Measurements from ENCODE around the gene CYP1B1.
"Not testable (repeated sequence)": the region's sequence is repeated elsewhere in the genome, so short reads cannot be mapped to it uniquely, and the experiment has no call there.

CYP1B1 gene

DNA sequence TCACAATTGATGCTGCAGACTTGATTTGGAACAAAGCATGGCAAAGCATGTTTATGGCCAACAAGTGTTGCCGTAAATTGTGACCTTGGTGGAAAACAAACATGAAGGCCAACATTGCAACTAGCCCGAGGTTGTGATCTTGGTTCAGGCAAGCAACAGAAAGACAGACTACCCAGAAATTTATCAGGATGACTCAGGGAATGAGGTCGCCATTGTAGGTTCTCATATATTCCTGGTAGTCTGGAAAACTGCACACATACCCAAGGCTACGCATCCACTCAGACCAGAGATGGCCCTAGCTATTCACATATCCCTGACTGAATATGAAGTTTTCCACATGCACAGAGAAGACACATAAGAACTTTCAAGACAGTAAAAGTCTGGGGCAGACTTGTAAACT, 30.1 kb downstream of the CYP1B1 start:
- in situ Hi-C loops (cut with HindIII; ENCODE audit: low pct_ligation_motif_present, low pct_unique_long_range_greater_than_20kb, low sequenced_read_pairs), result no loop called here
- DNase-seq, result no peak

DNA sequence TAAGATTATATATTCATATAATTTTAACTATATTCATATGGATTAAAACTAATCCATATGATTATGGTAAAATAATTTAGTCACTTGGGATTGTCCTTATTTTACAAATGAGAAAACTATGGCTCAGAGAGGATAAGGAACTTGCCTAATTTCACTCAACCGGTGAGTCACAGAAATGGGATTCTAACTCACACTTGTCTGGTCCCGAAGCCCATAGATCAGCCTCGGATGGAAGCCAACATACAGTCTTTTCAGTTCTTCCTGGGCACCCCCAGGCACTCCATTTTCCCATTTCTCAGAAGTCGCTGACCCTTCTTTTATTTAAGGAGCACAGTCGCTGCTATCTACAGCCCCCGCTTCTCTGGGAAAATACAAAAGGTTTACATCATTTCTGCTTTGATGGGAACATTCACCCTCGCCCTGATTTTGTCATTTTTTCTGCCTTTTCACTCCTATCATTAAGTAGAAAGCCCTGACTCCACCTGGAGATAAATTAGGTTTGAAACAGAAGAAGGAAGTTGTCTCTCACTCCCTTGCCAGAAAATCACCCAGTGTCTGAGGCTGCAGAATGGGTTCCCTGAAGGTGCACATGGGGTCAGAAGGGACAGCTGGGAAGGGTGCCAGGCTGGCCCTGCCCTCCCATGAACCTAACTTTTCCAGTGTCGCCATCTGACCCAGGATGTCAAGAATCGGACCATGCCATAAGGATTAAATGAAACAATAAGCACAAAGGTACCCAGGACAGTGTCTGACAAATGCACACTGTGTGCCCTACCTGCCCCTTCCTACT, 36.6 kb downstream of the CYP1B1 start:
- in situ Hi-C loops (cut with HindIII; ENCODE audit: low pct_ligation_motif_present, low pct_unique_long_range_greater_than_20kb, low sequenced_read_pairs), result no loop called here
- DNase-seq, result peak; percentile 31

DNA sequence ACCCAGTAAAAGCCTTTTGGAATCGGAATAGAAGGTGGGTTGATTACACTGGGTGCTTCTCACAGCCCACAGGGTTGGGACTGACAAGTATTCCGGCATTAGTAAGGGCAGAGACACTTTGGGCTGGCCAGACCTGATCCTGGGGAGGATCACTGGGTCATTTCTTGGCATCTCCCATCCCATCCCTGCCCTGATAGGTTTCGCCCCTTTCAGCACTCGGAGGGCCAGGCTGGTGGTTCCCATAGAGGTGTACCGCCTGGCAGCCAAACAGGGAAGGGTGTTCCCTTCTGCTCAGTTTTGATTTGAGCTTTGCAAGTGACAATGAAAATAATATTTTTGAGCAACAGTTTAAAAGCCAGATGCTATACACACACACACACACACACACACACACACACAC, 37.3 kb downstream of the CYP1B1 start:
- in situ Hi-C loops (cut with HindIII; ENCODE audit: low pct_ligation_motif_present, low pct_unique_long_range_greater_than_20kb, low sequenced_read_pairs), result no loop called here
- DNase-seq, result no peak

DNA sequence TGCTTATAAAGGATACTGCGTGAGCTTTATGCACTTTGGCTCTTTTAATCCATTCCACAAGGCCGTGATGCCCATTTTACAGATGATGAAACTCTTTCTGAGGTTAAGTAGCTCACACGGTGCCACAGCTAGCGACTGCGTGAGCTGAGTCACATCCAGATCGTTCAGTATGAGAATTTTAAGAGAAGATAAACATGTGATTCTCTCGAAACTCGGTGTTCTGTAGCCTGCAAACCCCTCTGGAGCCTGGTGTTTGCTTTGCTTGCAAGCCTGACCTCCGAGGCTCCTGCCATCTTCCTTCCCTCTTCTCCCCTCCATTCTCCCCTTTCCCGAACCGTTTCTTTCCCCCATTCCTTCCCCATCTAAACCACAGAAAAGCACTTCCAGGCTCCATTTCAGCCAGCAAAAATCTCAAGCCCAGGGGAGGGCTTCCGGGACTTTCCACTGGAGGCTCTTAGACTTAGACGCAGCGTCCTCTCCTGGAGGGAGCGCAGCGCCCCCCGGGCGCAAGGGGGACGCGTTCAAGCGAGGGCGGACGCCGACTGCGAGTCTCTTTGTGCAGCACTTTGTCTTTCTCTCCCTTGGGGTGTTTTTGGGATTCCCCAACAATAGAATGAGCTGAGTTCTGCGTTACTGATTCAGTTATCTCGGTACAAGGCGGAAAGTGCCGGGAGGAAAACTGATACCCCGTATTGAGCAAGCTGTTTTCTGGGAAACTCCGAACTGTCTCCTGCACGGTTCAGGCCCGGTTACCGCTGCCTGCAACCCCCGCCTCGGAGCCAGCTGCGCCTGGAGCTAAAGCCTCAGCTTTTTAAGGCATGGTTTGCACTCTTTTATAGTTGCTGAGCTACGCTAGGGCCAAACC, 38.0 kb downstream of the CYP1B1 start:
- DNase-seq, result peak; percentile 76
- in situ Hi-C loops (cut with HindIII; ENCODE audit: low pct_ligation_motif_present, low pct_unique_long_range_greater_than_20kb, low sequenced_read_pairs), result no loop called here

DNA sequence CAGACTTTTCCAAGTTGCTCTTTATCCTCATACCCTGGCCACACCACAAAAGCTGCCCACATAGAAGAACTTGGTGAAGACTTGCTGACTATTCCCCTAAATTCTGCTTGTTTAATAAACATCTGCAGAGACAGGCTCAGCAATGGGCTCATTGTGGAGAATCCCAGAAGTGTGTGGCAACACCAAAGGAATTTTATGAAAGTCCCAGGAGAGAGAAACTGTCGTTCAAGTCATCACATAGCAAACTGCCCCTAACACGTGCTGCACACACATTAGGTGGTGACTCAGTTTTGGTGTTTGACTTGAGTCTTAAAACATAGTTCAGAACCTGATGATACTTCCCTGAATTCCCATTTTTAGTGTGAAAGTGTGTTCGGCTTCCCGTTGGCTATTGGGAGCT, 38.6 kb downstream of the CYP1B1 start:
- in situ Hi-C loops (cut with HindIII; ENCODE audit: low pct_ligation_motif_present, low pct_unique_long_range_greater_than_20kb, low sequenced_read_pairs), result no loop called here
- DNase-seq, result no peak

DNA sequence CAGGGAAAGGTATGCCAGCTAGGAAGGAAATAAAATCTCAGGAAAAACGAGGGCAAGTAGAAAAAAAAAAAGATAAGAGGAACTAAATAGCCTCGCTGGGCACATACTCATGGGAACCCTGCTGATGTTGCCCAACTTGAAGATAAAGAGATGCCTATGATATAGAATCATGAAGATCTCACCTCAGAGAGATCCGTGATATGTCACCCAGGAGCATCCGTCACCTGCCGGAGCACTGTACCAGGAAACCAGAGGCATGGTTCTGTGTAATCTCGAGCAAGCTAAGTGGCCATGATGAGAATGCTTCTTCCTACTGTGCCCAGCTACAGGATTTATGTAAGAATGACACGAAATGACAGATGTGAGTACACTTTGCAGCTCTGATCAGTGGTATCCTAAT, 40.0 kb downstream of the CYP1B1 start:
- no peak for DNase-seq
- in situ Hi-C loops (cut with HindIII; ENCODE audit: low pct_ligation_motif_present, low pct_unique_long_range_greater_than_20kb, low sequenced_read_pairs), result no loop called here

DNA sequence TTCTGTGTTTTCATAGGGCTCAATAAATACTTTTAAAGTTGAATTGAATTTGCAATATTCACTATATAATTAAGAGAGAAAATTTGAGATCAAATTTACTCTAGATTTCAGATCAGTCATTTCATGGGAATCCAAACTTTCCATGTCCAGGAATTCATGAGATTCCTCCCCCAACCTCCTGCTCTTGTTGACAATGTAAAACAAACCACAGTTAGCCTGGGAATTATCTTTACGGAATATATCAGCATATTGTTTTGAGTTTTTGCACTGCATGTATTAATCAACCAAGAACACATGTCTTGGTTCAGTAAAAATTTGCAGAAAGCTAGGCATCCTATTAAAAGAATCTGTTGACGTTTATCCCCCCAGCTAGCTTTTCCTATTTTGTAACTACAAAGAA, 42.3 kb downstream of the CYP1B1 start:
- DNase-seq, result no peak
- in situ Hi-C loops (cut with HindIII; ENCODE audit: low pct_ligation_motif_present, low pct_unique_long_range_greater_than_20kb, low sequenced_read_pairs), result no loop called here

DNA sequence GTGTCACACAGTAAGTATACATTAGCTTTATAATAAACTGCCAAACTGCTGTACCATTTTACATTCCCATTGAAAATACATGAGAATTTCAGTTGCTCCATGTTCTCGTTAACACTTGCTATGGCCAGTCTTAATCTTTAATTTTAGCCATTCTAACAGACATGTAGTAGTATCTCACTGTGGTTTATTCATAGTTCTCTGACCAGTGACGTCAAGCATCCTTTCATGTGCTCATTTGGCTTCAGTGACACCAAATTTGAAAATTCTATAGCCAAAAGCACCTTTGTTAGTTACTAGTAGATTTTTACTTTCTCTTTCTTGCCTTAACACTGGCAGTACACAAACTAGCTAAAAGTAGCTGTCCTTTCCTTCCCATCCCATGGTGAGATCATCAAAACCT, 43.0 kb downstream of the CYP1B1 start:
- no peak for DNase-seq
- in situ Hi-C loops (cut with HindIII; ENCODE audit: low pct_ligation_motif_present, low pct_unique_long_range_greater_than_20kb, low sequenced_read_pairs), result no loop called here

DNA sequence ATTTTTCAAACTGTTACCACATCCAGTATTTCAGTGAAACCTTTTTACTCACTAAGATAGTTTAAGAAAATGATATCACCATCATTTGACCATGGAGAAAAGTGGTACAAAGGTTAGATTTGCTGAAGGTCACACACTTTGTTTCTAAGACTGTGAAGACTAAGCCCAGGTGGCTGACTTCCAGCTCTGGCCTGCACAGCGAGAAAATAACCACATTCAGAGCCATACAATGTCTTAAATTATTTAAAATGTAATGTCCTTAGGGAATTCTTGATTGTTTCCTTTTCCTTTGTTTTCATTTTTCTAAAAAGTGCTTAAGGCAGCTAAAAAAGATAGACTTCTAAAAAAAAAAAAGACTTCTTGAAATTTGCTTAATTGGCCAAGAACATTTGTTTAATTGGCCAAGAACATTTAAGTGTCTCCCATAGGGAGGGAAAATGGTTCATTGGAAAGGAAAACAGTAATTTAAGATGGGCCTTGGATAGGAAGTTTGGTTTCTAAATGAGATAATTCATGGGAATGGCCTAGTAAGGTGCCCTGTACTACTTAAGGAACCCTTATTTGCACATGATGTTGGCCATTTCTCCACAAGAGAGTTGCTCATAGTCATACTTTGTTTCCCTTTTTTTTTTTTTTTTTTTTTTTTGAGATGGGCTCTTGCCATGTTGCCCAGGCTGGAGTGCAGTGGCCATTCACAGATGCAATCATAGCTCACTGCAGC, 45.2 kb downstream of the CYP1B1 start:
- in situ Hi-C loops (cut with HindIII; ENCODE audit: low pct_ligation_motif_present, low pct_unique_long_range_greater_than_20kb, low sequenced_read_pairs), result no loop called here
- no peak for DNase-seq

DNA sequence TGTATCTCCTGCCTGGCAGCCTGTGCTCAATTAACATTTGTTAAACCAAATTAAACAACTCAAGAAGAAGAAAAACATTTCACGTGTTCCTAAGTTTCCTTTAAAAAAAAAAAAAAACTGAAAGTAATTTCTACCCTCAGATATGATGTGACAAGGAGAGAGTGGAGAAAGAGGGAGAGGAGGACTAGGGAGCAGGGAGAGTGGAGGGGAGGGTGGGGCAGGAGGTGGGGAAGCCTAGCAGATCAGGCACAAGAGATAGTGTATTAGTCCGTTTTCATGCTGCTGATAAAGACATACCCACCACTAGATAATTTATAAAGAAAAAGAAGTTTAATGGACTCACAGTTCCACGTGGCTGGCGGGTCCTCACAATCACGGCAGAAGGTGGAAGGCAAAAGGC, 46.4 kb downstream of the CYP1B1 start:
- in situ Hi-C loops (cut with HindIII; ENCODE audit: low pct_ligation_motif_present, low pct_unique_long_range_greater_than_20kb, low sequenced_read_pairs), result no loop called here
- no peak for DNase-seq

DNA sequence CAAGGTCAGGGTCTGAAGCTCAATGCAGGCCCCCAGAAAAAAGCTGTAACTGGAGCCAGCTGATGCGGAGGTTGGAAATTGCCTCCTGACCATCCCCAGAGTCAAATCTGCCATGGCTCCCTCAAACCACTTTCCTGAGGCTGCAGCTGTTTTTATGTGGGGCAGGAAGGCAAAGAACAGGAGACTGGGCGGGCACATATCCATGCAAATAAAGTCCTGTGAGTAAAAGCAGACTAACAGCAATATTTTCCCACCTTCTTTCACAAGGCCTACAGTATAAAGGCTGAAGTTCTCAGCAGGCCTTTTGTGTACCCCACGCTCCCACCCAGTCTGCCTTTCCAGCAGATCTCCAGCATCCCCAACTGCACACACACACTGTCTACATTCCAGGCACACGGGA, 47.1 kb downstream of the CYP1B1 start:
- DNase-seq, result no peak
- in situ Hi-C loops (cut with HindIII; ENCODE audit: low pct_ligation_motif_present, low pct_unique_long_range_greater_than_20kb, low sequenced_read_pairs), result no loop called here

DNA sequence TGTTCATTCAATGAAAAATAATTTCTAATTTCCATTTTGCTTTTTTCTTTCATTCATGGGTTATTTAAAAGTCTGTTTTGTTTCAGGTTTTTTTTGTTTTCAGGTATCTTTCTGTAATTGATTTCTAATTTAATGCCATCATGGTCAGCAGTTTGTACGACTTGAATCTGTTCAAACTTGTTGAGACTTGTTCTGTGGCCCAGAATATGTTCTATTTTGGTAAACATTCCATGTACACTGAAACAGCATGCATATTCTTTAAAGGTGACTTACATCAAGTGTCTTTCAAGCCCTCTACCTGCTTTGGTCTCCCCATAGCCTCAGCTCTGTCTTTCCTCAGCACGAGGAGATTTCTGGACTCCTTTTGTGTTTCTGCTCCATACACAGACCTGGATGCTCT, 49.1 kb downstream of the CYP1B1 start:
- in situ Hi-C loops (cut with HindIII; ENCODE audit: low pct_ligation_motif_present, low pct_unique_long_range_greater_than_20kb, low sequenced_read_pairs), result no loop called here
- DNase-seq, result no peak

DNA sequence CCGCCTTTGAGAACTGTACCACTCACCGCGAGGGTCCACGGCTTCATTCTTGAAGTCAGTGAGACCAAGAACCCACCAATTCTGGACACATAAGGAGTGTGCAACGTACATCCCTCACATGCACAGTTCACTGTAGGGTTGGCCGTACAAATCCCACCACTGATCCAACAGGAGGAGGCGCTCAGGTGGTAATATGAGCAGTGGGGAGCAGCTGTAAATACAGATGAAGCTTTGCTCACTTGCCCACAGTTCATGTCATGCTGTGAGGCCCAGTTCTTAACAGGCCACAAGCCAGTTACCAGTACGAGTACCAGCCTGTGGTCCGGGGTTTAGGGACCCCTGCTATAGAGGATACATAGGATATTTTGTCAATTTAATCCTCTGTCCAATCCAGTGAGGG, 54.4 kb downstream of the CYP1B1 start:
- no peak for DNase-seq
- in situ Hi-C loops (cut with HindIII; ENCODE audit: low pct_ligation_motif_present, low pct_unique_long_range_greater_than_20kb, low sequenced_read_pairs), result no loop called here

DNA sequence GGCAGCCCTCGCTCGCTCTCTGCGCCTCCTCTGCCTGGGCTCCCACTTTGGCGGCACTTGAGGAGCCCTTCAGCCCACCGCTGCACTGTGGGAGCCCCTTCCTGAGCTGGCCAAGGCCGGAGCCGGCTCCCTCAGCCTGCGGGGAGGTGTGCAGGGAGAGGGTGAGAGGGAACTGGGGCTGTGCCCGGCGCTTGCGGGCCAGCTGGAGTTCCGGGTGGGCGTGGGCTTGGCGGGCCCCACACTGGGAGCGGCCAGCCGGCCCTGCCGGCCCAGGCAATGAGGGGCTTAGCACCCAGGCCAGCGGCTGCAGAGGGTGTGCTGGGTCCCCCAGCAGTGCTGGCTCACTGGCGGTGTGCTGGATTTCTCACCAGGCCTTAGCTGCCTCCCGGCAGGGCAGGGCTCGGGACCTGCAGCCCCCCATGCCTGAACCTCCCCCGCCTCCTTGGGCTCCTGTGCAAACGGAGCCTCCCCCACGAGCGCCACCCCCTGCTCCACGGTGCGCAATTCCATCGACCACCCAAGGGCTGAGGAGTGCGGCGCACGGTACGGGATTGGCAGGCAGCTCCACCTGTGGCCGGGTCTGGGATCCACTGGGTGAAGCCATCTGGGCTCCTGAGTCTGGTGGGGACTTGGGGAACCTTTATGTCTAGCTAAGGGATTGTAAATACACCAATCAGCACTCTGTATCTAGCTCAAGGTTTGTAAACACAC, 55.4 kb downstream of the CYP1B1 start:
- in situ Hi-C loops (cut with HindIII; ENCODE audit: low pct_ligation_motif_present, low pct_unique_long_range_greater_than_20kb, low sequenced_read_pairs); DNase-seq: not testable (repeated sequence)

DNA sequence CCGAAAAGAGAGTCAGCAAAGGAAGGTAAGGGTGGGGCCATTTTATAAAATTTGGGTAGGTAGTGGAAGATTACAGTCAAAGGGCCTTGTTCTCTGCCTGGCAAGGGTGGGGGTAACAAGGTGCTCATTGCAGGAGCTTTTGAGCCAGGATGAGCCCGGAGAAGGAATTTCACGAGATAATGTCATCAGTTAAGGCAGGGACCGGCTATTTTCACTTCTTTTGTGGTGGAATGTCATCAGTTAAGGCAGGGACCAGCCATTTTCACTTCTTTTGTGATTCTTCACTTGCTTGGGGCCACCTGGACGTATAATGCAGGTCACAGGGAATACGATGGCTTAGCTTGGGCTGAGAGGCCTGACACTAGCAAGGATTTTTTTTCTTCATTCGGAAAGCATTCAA, 58.1 kb downstream of the CYP1B1 start:
- in situ Hi-C loops (cut with HindIII; ENCODE audit: low pct_ligation_motif_present, low pct_unique_long_range_greater_than_20kb, low sequenced_read_pairs), result no loop called here
- DNase-seq, result no peak

All from ACHN (cell line).